Measurements from ENCODE around the gene FOXP3. TPM values are rescaled to one million over a fixed set of nuclear protein-coding genes. Genes with fewer than 3 reads are reported as not detected.
"Not testable (repeated sequence)": the region's sequence is repeated elsewhere in the genome, so short reads cannot be mapped to it uniquely, and the experiment has no call there.

Gene FOXP3
- total and polyA plus RNA-seq, 2 donors (not counting 1 experiment from before 2014, with no cell fraction given), result under 0.01 TPM; not detected in 1

GRCh38 chrX:49303346-49303745 lies 38.8 kb upstream of the FOXP3 start, which contains the start of gene GAGE10:
TSS of gene GAGE10 (plus strand) at chrX:49303646. CDS start at chrX:49304860, 1,214 bp downstream.
- Histone ChIP-seq H3K27me3 (ENCODE audit: control insufficient read depth, insufficient read depth, low read length) (no peaks in the 10 kb centered on the region), H3K79me2 (ENCODE audit: control insufficient read depth, insufficient read depth, low read length) (no peaks in the 10 kb centered on the region), H3K4me1 (ENCODE audit: control insufficient read depth, extremely low read depth, insufficient read depth, low read length) (no peaks in the 10 kb centered on the region), H3K36me3 (ENCODE audit: control insufficient read depth, insufficient read depth, low read length) (no peaks in the 10 kb centered on the region), H3K4me2 (ENCODE audit: extremely low read depth, insufficient read depth, low read length) (no peak within 1 kb of the TSS), H2AFZ (ENCODE audit: low read length) (no peak within 1 kb of the TSS), H3K4me3 (replicated peaks in 1 of 4; ENCODE audit: control extremely low read depth in 1 of 4, insufficient read depth in 1 of 4, low read depth in 3 of 4, low read length in 4 of 4) (no peak within 1 kb of the TSS), H4K20me1 (ENCODE audit: control insufficient read depth, extremely low read depth, insufficient read depth, low read length) (no peaks in the 10 kb centered on the region), H3K9ac (ENCODE audit: insufficient read depth, low read length) (no peak within 1 kb of the TSS), H3K27ac (ENCODE audit: insufficient read depth, low read length) (no peak within 1 kb of the TSS), H3K9me3 (ENCODE audit: control insufficient read depth, insufficient read depth, low read depth, low read length) (no peaks in the 10 kb centered on the region)
- TF ChIP-seq CTCF (conservative IDR thresholded peaks at IDR 0.05 in 1 of 2, IDR thresholded peaks at IDR 0.05 in 1 of 2; ENCODE audit: low read depth in 1 of 2, low read length in 2 of 2), result no peak
- TF ChIP-seq EZH2 (IDR thresholded peaks at IDR 0.05; ENCODE audit: low read length, missing control alignments), result no peak
- no peak for DNase-seq (ENCODE audit: low read depth in 2 of 2)

GRCh38 chrX:49300703-49301102 lies 36.2 kb upstream of the FOXP3 start:
- Histone ChIP-seq H3K9ac (ENCODE audit: insufficient read depth, low read length) (no peak overlapping the region), H3K4me2 (ENCODE audit: extremely low read depth, insufficient read depth, low read length) (no peak overlapping the region), H3K4me1 (ENCODE audit: control insufficient read depth, extremely low read depth, insufficient read depth, low read length) (no peaks in the 10 kb centered on the region), H3K4me3 (replicated peaks in 1 of 4; ENCODE audit: control extremely low read depth in 1 of 4, insufficient read depth in 1 of 4, low read depth in 3 of 4, low read length in 4 of 4) (no peak overlapping the region), H3K27me3 (ENCODE audit: control insufficient read depth, insufficient read depth, low read length) (no peaks in the 10 kb centered on the region), H2AFZ (ENCODE audit: low read length) (no peak overlapping the region), H3K27ac (ENCODE audit: insufficient read depth, low read length) (no peak overlapping the region), H4K20me1 (ENCODE audit: control insufficient read depth, extremely low read depth, insufficient read depth, low read length) (no peaks in the 10 kb centered on the region), H3K9me3 (ENCODE audit: control insufficient read depth, insufficient read depth, low read depth, low read length) (no peaks in the 10 kb centered on the region), H3K36me3 (ENCODE audit: control insufficient read depth, insufficient read depth, low read length) (no peaks in the 10 kb centered on the region), H3K79me2 (ENCODE audit: control insufficient read depth, insufficient read depth, low read length) (no peaks in the 10 kb centered on the region)
- TF ChIP-seq EZH2 (IDR thresholded peaks at IDR 0.05; ENCODE audit: low read length, missing control alignments) (no peak), CTCF (conservative IDR thresholded peaks at IDR 0.05 in 1 of 2, IDR thresholded peaks at IDR 0.05 in 1 of 2; ENCODE audit: low read depth in 1 of 2, low read length in 2 of 2) (no peak)
- no peak for DNase-seq (ENCODE audit: low read depth in 2 of 2)

GRCh38 chrX:49299293-49299692 lies 34.8 kb upstream of the FOXP3 start:
- H3K9me3 ChIP-seq (ENCODE audit: control insufficient read depth, insufficient read depth, low read depth, low read length); H3K4me1 ChIP-seq (ENCODE audit: control insufficient read depth, extremely low read depth, insufficient read depth, low read length); H3K4me2 ChIP-seq (ENCODE audit: extremely low read depth, insufficient read depth, low read length); H3K27me3 ChIP-seq (ENCODE audit: control insufficient read depth, insufficient read depth, low read length); H3K27ac ChIP-seq (ENCODE audit: insufficient read depth, low read length); DNase-seq (ENCODE audit: low read depth in 2 of 2); H3K36me3 ChIP-seq (ENCODE audit: control insufficient read depth, insufficient read depth, low read length); H3K79me2 ChIP-seq (ENCODE audit: control insufficient read depth, insufficient read depth, low read length); H2AFZ ChIP-seq (ENCODE audit: low read length); H3K4me3 ChIP-seq (replicated peaks in 1 of 4; ENCODE audit: control extremely low read depth in 1 of 4, insufficient read depth in 1 of 4, low read depth in 3 of 4, low read length in 4 of 4); H4K20me1 ChIP-seq (ENCODE audit: control insufficient read depth, extremely low read depth, insufficient read depth, low read length); H3K9ac ChIP-seq (ENCODE audit: insufficient read depth, low read length): not testable (repeated sequence)
